Panc1 (cell line): ENCODE data around the gene FBXO10.

Source experiments
- CTCF ChIP-seq: fragments of 450-650 bp; IDR thresholded peaks from 2 replicates; pipeline ENCODE4 v1.5.1; 2017; ENCODE audit warnings: mild to moderate bottlenecking
- POLR2AphosphoS5 ChIP-seq: IDR thresholded peaks from 2 replicates; pipeline ENCODE4 v1.6.1; 2012; ENCODE audit warnings: mild to moderate bottlenecking, low read depth, low read length, moderate library complexity
- REST ChIP-seq, 2 experiments: IDR thresholded peaks; 2 replicates each; pipeline ENCODE4 v1.6.1; 2011 to 2012; ENCODE audit warnings: low read depth in 2 of 2, control low read depth in 1 of 2, low read length in 1 of 2, mild to moderate bottlenecking in 1 of 2, moderate library complexity in 1 of 2; ENCODE audit not compliant: insufficient read depth in 1 of 2
- SIN3A ChIP-seq: IDR thresholded peaks from 2 replicates; pipeline ENCODE4 v1.6.1; 2012; ENCODE audit warnings: low read depth, mild to moderate bottlenecking, low read length, moderate library complexity, borderline replicate concordance; ENCODE audit not compliant: insufficient read depth
- TCF7L2 ChIP-seq: IDR thresholded peaks from 2 replicates; pipeline ENCODE4 v1.6.1; 2011; ENCODE audit warnings: mild to moderate bottlenecking, low read depth, low read length, inconsistent platforms

GRCh38 chr9:37596504-37596903 is 20.3 kb upstream of the FBXO10 start:
- TF ChIP-seq CTCF (no peak), POLR2AphosphoS5 (no peak), SIN3A (no peak), REST (IDR thresholded peaks at IDR 0.05; ENCODE audit: insufficient read depth in 1 of 2, low read depth in 2 of 2, low read length in 1 of 2) (no peak), TCF7L2 (no peak)
